GM23338 (cell line): Measurements from ENCODE around the gene TAGLN2. TPM values are rescaled to one million over a fixed set of nuclear protein-coding genes. Genes with fewer than 3 reads are reported as not detected.

Source experiments
- ATAC-seq: fragments of 200-7000 bp; cut with Tn5 transposase; 3 replicates; pipeline ENCODE4 v1.9.1; 2020
- DNase-seq: peaks from one replicate; pipeline ENCODE4 v3.0.0-alpha.2; 2015; ENCODE audit warnings: low spot score
- H2AFZ ChIP-seq: fragments of 200-600 bp; sonication (generic); 2 replicates; pipeline ENCODE4 v1.8.0; 2016; ENCODE audit warnings: antibody characterized with exemption, mild to moderate bottlenecking, moderate library complexity
- H3F3A ChIP-seq: fragments of 200-600 bp; sonication (generic); replicated peaks from 2 replicates; pipeline ENCODE4 v1.8.0; 2017; ENCODE audit warnings: antibody characterized with exemption, mixed run types, low read depth
- H3K27ac ChIP-seq: fragments of 200-600 bp; sonication (generic); 2 replicates; pipeline ENCODE4 v1.6.1; 2016; ENCODE audit warnings: low read depth
- H3K27me3 ChIP-seq: fragments of 200-600 bp; sonication (generic); 2 replicates; pipeline ENCODE4 v1.8.0; 2016; ENCODE audit warnings: mild to moderate bottlenecking, mixed run types, moderate library complexity; ENCODE audit not compliant: insufficient read depth
- H3K36me3 ChIP-seq: fragments of 200-600 bp; sonication (generic); 2 replicates; pipeline ENCODE4 v1.8.0; 2016; ENCODE audit warnings: mild to moderate bottlenecking; ENCODE audit not compliant: insufficient read depth
- H3K4me1 ChIP-seq: fragments of 200-600 bp; sonication (generic); 2 replicates; pipeline ENCODE4 v1.8.0; 2016; ENCODE audit warnings: mild to moderate bottlenecking, moderate library complexity; ENCODE audit not compliant: insufficient read depth
- H3K4me2 ChIP-seq: fragments of 200-600 bp; sonication (generic); 2 replicates; pipeline ENCODE4 v1.7.1; 2017; ENCODE audit warnings: mixed run types
- H3K4me3 ChIP-seq: fragments of 200-600 bp; sonication (generic); 2 replicates; pipeline ENCODE4 v1.6.1; 2016; ENCODE audit warnings: mixed run types
- H3K79me2 ChIP-seq: fragments of 200-600 bp; sonication (generic); replicated peaks from 2 replicates; pipeline ENCODE4 v1.8.0; 2017; ENCODE audit warnings: mild to moderate bottlenecking; ENCODE audit not compliant: insufficient read depth
- H3K9me2 ChIP-seq: fragments of 200-600 bp; sonication (generic); 2 replicates; pipeline ENCODE4 v1.8.0; 2017; ENCODE audit not compliant: insufficient read depth
- H4K20me1 ChIP-seq: fragments of 200-600 bp; sonication (generic); replicated peaks from 2 replicates; pipeline ENCODE4 v1.8.0; 2017; ENCODE audit warnings: mild to moderate bottlenecking; ENCODE audit not compliant: insufficient read depth
- H3K27ac Mint-ChIP-seq: 2 replicates; pipeline ENCODE4 v1.8.0; 2020; ENCODE audit warnings: inconsistent platforms, mild to moderate bottlenecking, moderate library complexity, mixed read lengths
- H3K27me3 Mint-ChIP-seq: 3 replicates; pipeline ENCODE4 v1.8.0; 2022; ENCODE audit warnings: low read depth, mild to moderate bottlenecking, moderate library complexity, mixed read lengths, inconsistent platforms; ENCODE audit not compliant: insufficient read depth, poor library complexity
- H3K36me3 Mint-ChIP-seq: 3 replicates; pipeline ENCODE4 v1.8.0; 2021; ENCODE audit warnings: low read depth, mild to moderate bottlenecking, inconsistent platforms, moderate library complexity, mixed read lengths
- H3K4me1 Mint-ChIP-seq: 3 replicates; pipeline ENCODE4 v1.8.0; 2020; ENCODE audit warnings: mild to moderate bottlenecking, inconsistent platforms, mixed read lengths
- H3K4me3 Mint-ChIP-seq: 3 replicates; pipeline ENCODE4 v1.8.0; 2021; ENCODE audit warnings: moderate library complexity, mild to moderate bottlenecking, inconsistent platforms, mixed read lengths
- H3K9me3 Mint-ChIP-seq: 3 replicates; pipeline ENCODE4 v1.8.0; 2020; ENCODE audit warnings: moderate library complexity, mild to moderate bottlenecking, inconsistent platforms, mixed read lengths
- CREB1 ChIP-seq: fragments of 250-450 bp; sonication (Bioruptor Pico); IDR thresholded peaks from 2 replicates; pipeline ENCODE4 v1.5.0; 2020; ENCODE audit warnings: low read depth, mild to moderate bottlenecking, moderate library complexity
- CTCF ChIP-seq, 2 experiments: fragments of 200-600 bp in 1 of 2; sonication (generic) in 1 of 2; conservative IDR thresholded peaks; 2 replicates each; pipeline versions ENCODE4 v1.5.1 to v1.6.1; 2016 to 2017; ENCODE audit warnings: antibody characterized with exemption in 2 of 2, low read depth in 2 of 2, mild to moderate bottlenecking in 2 of 2, moderate library complexity in 1 of 2
- ETS1 ChIP-seq: IDR thresholded peaks from 2 replicates; pipeline ENCODE4 v1.6.1; 2016; ENCODE audit warnings: antibody characterized with exemption
- EZH2 ChIP-seq: fragments of 200-600 bp; sonication (generic); IDR thresholded peaks from one replicate; pipeline ENCODE4 v1.8.0; 2017; ENCODE audit warnings: antibody characterized with exemption, mild to moderate bottlenecking, low read depth; ENCODE audit not compliant: unreplicated experiment
- EZH2phosphoT487 ChIP-seq: fragments of 200-600 bp; sonication (generic); IDR thresholded peaks from one replicate; pipeline ENCODE4 v1.8.1; 2018; ENCODE audit warnings: antibody characterized with exemption; ENCODE audit not compliant: unreplicated experiment
- JUNB ChIP-seq: IDR thresholded peaks from one replicate; pipeline ENCODE4 v1.6.1; 2016; ENCODE audit warnings: antibody characterized with exemption; ENCODE audit not compliant: unreplicated experiment
- NANOG ChIP-seq: IDR thresholded peaks from 2 replicates; pipeline ENCODE4 v1.6.1; 2016; ENCODE audit warnings: antibody characterized with exemption, borderline replicate concordance
- POLR2AphosphoS5 ChIP-seq: IDR thresholded peaks from 2 replicates; pipeline ENCODE4 v1.6.1; 2016; ENCODE audit warnings: antibody characterized with exemption, low read depth
- REST ChIP-seq: IDR thresholded peaks from one replicate; pipeline ENCODE4 v1.6.1; 2018; ENCODE audit warnings: antibody characterized with exemption; ENCODE audit not compliant: unreplicated experiment
- STAT1 ChIP-seq: IDR thresholded peaks from one replicate; pipeline ENCODE4 v1.6.1; 2016; ENCODE audit warnings: antibody characterized with exemption; ENCODE audit not compliant: unreplicated experiment
- ZNF114 ChIP-seq: fragments of 250-450 bp; sonication (Bioruptor Pico); IDR thresholded peaks from 2 replicates; pipeline ENCODE4 v1.5.0; 2020; ENCODE audit warnings: mild to moderate bottlenecking, moderate library complexity
- ZNF331 ChIP-seq: fragments of 250-450 bp; sonication (Bioruptor Pico); IDR thresholded peaks from 2 replicates; pipeline ENCODE4 v1.5.0; 2020; ENCODE audit warnings: low read depth, mild to moderate bottlenecking, moderate library complexity
- ZNF462 ChIP-seq: fragments of 250-450 bp; sonication (Bioruptor Pico); IDR thresholded peaks from 2 replicates; pipeline ENCODE4 v1.5.0; 2020; ENCODE audit warnings: mild to moderate bottlenecking, moderate library complexity
- polyA plus RNA-seq: library from polyadenylated mRNA; unstranded; fragments of >200 nt; fragmentation: Nextera tagmentation; extraction: Ambion mirVana; gene quantifications from 2 replicates; pipeline ENCODE4 v1.2.1, GENCODE V29; 2016
- total RNA-seq: library from RNA; depleted of rRNA; stranded (reverse); fragments of >200 nt; shearing (Covaris generic); gene quantifications from 2 replicates; pipeline ENCODE4 v1.2.3, GENCODE V29; 2014

Gene TAGLN2
- total and polyA plus RNA-seq, 2 experiments from 2014 or later = 58.2 to 60.1 TPM

GRCh38 chr1:159927849-159928431 is 2.6 kb upstream of the TAGLN2 start:
- Histone ChIP-seq H2AFZ (no peak overlapping the region), H3K27me3 (peaks cover 20% of the 10 kb centered on the region), H3K4me2 (no peak overlapping the region), H3K79me2 (no peaks in the 10 kb centered on the region), H4K20me1 (no peaks in the 10 kb centered on the region; the same call in 1 of the 2 replicates), H3K36me3 (no peaks in the 10 kb centered on the region), H3K9me2 (no peaks in the 10 kb centered on the region), H3F3A (no peaks in the 10 kb centered on the region; the same call in 1 of the 2 replicates), H3K27ac (no peak overlapping the region), H3K4me3 (no peak overlapping the region), H3K4me1 (peaks cover 12% of the 10 kb centered on the region)
- Mint-ChIP-seq H3K4me3 (no peak overlapping the region), H3K27ac (no peak overlapping the region), H3K27me3 (peaks cover 20% of the 10 kb centered on the region), H3K4me1 (peaks cover 27% of the 10 kb centered on the region), H3K36me3 (peaks cover 34% of the 10 kb centered on the region), H3K9me3 (no peaks in the 10 kb centered on the region; the same call in 1 of the 3 replicates)
- no peak for ATAC-seq
- no peak for DNase-seq
- TF ChIP-seq ZNF462 (CRISPR knock-in tag) (no peak), ETS1 (no peak), REST (no peak), CREB1 (no peak), EZH2phosphoT487 (no peak), ZNF114 (CRISPR knock-in tag) (no peak), EZH2 (no peak), JUNB (no peak), POLR2AphosphoS5 (no peak), ZNF331 (CRISPR knock-in tag) (no peak), NANOG (no peak), STAT1 (no peak), CTCF (conservative IDR thresholded peaks at IDR 0.05; ENCODE audit: low read depth in 2 of 2) (no peak)
